Measurements from ENCODE around the gene PDE4C.

Gene PDE4C

DNA sequence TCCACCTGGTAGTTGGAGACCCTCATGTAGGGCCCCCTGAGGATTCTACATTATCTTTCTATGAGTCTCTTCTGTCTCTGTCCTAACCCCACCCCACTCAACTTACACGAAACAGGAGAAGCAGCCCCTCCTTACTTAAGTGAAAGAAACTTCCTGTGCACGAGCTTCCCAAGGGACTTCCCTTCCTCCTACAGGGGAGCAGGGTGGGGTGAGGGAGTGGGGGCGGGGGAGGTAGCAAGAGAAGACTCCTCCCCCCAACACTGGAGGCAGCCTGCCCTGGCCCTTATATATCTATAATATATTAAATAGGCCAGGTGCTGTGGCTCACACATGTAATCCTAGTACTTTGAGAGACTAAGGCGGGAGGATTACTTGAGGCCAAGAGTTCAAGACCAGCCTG is 5.5 kb upstream of the PDE4C start:
- ChIA-PET POLR2A (interaction anchor here (0.6 to 1.2 kb wide), 3 partner anchors 9 to 115 kb away, joined by 3 read pairs; partner anchors contain the start of gene JUND), CTCF (interaction anchor here (0.6 to 0.9 kb wide), 2 partner anchors 26 to 67 kb away, joined by 3 to 4 read pairs; no protein-coding TSS in a partner anchor)
- TF ChIP-seq KLF1 (tag by site-specific recombination; IDR thresholded peaks at IDR 0.05) (0 out of 2 replicates have a peak, but pooled peaks have one; percentile 19), ZNF621 (tag by site-specific recombination; IDR thresholded peaks at IDR 0.05) (no peak)
- H3K36me3 ChIP-seq (ENCODE audit: control insufficient read depth in 2 of 2, insufficient read depth in 1 of 2, low read length in 2 of 2): no peaks in the 10 kb centered on the region
- H3K27ac ChIP-seq (ENCODE audit: extremely low read depth, low read depth, low read length): no peak overlapping the region
- H3K4me3 ChIP-seq (ENCODE audit: low read depth, low read length): no peak overlapping the region
- no peaks in the 10 kb centered on the region for H3K4me1 ChIP-seq (ENCODE audit: control insufficient read depth, insufficient read depth, low read length)
- H3K9me3 ChIP-seq (ENCODE audit: control insufficient read depth, insufficient read depth, low read depth, low read length): no peaks in the 10 kb centered on the region

DNA sequence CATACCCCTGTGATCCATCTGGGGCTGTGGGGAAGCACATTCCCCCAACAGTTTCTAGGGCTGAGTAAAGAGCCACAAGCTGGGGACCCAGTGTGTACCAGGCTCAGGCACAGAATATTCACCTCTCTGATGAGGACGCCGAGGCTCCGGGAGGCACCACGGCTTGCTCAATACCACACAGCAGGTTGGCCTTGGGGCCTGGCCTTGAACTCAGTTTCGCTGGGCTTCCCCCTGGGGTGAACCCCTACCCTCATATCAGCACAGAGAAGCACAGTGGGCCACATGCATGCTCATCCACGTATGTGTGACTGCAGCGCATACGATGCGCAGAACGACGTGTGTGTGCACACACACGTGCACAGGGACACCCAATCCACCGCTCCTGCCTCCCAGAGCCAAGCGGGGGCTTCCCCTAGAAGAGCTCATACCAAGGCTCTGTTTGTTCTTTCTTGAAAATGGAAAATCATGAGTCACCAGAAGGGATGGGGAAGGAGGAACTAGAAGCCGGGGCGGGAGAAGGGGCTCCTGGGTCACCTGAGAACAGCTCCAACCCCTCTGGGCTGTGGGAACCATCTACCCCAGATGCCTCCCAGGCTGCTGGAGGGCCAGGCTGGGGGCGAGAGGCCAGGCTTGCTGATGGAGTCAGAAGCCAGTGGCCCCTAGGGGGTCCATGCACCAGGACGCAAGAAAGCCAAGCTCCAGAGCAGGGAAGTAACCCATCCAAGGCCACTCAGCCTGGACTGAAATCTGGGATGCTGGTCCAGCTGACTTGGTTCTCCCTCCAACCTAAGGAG is 4.9 kb upstream of the PDE4C start:
- TF ChIP-seq, protein P1, sequence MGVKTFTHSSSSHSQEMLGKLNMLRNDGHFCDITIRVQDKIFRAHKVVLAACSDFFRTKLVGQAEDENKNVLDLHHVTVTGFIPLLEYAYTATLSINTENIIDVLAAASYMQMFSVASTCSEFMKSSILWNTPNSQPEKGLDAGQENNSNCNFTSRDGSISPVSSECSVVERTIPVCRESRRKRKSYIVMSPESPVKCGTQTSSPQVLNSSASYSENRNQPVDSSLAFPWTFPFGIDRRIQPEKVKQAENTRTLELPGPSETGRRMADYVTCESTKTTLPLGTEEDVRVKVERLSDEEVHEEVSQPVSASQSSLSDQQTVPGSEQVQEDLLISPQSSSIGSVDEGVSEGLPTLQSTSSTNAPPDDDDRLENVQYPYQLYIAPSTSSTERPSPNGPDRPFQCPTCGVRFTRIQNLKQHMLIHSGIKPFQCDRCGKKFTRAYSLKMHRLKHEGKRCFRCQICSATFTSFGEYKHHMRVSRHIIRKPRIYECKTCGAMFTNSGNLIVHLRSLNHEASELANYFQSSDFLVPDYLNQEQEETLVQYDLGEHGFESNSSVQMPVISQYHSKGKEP (tag by site-specific recombination; IDR thresholded peaks at IDR 0.05): no peak
- peak; percentile 70 for TF ChIP-seq GLIS1 (tag by site-specific recombination; IDR thresholded peaks at IDR 0.05)
- TF ChIP-seq, protein P2, sequence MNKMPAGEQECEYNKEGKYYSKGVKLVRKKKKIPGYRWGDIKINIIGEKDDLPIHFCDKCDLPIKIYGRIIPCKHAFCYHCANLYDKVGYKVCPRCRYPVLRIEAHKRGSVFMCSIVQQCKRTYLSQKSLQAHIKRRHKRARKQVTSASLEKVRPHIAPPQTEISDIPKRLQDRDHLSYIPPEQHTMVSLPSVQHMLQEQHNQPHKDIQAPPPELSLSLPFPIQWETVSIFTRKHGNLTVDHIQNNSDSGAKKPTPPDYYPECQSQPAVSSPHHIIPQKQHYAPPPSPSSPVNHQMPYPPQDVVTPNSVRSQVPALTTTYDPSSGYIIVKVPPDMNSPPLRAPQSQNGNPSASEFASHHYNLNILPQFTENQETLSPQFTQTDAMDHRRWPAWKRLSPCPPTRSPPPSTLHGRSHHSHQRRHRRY (tag by site-specific recombination; IDR thresholded peaks at IDR 0.05): no peak
- TF ChIP-seq YY1 (tag by site-specific recombination; IDR thresholded peaks at IDR 0.05): no peak
- peak; percentile 47 for TF ChIP-seq ZIC2 (tag by site-specific recombination; IDR thresholded peaks at IDR 0.05)
- Histone ChIP-seq H3K27ac (ENCODE audit: extremely low read depth, low read depth, low read length) (no peak overlapping the region), H3K36me3 (ENCODE audit: control insufficient read depth in 2 of 2, insufficient read depth in 1 of 2, low read length in 2 of 2) (no peaks in the 10 kb centered on the region), H3K4me3 (ENCODE audit: low read depth, low read length) (no peak overlapping the region), H3K4me1 (ENCODE audit: control insufficient read depth, insufficient read depth, low read length) (no peaks in the 10 kb centered on the region; the same call in 1 of the 2 replicates), H3K9me3 (ENCODE audit: control insufficient read depth, insufficient read depth, low read depth, low read length) (no peaks in the 10 kb centered on the region)
- ChIA-PET CTCF (interaction anchor here (0.6 to 2.0 kb wide), 6 partner anchors 20 to 188 kb away, joined by 3 to 6 read pairs (median 4); partner anchors contain the start of gene SSBP4), POLR2A (interaction anchor here (1.0 to 1.2 kb wide), 2 partner anchors 10 to 51 kb away, joined by 3 read pairs; partner anchors contain the start of gene JUND)

DNA sequence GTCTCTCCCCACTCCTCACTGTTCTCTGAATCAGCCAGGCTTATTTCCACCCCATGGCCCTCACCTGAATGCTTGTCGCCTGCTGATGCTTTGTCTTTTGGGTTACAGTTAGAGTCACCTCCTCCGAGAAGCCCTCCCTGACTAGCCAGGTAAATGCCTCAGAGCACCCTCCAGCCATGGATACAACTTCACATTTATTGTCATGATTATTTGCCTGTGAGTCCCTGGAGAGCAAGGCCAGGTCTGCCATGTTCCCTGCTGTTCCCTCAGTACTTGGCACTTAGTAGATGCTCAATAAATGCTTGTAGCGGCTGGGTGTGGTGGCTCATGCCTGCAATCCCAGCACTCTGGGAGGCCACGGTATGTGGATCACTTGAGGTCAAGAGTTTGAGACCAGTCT is 3.7 kb upstream of the PDE4C start:
- TF ChIP-seq ZNF202 (tag by site-specific recombination; IDR thresholded peaks at IDR 0.05; ENCODE audit: borderline replicate concordance) (no peak), ZNF621 (tag by site-specific recombination; IDR thresholded peaks at IDR 0.05) (no peak), ZNF664 (tag by site-specific recombination; IDR thresholded peaks at IDR 0.05) (peak; percentile 96)
- H3K4me1 ChIP-seq (ENCODE audit: control insufficient read depth, insufficient read depth, low read length): no peaks in the 10 kb centered on the region; the same call in 1 of the 2 replicates
- H3K27ac ChIP-seq (ENCODE audit: extremely low read depth, low read depth, low read length): no peak overlapping the region
- H3K4me3 ChIP-seq (ENCODE audit: low read depth, low read length): no peak overlapping the region
- no peaks in the 10 kb centered on the region for H3K36me3 ChIP-seq (ENCODE audit: control insufficient read depth in 2 of 2, insufficient read depth in 1 of 2, low read length in 2 of 2)
- H3K9me3 ChIP-seq (ENCODE audit: control insufficient read depth, insufficient read depth, low read depth, low read length): no peaks in the 10 kb centered on the region
- ChIA-PET CTCF (interaction anchor here (0.6 to 2.0 kb wide), 3 partner anchors 10 to 189 kb away, joined by 3 to 6 read pairs (median 3); partner anchors contain the start of gene SSBP4), POLR2A (no interaction called here)

DNA sequence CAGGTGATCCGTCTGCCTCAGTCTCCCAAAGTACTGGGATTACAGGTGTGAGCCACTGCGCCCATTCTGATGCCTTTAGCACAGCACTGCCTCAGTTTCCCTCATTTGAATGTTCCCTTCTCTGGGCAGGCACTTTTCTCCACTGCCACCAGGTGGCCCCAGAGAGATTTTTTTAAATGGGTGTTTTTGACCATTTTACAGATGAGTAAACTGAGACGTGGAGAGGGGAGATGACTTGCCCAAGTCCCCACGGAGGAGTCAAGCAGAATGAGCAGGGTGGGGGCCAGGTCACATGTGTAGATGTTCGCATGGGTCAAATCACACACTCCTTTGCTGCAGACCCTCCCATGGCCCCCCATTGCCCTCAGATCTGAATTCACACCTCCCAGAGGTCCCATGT is 3.2 kb upstream of the PDE4C start:
- ChIA-PET CTCF (interaction anchor here (2.0 kb wide), 1 partner anchor 22 kb away, joined by 6 read pairs; no protein-coding TSS in a partner anchor), POLR2A (no interaction called here)
- no peak overlapping the region for H3K4me3 ChIP-seq (ENCODE audit: low read depth, low read length)
- H3K4me1 ChIP-seq (ENCODE audit: control insufficient read depth, insufficient read depth, low read length): no peaks in the 10 kb centered on the region; the same call in 1 of the 2 replicates
- H3K9me3 ChIP-seq (ENCODE audit: control insufficient read depth, insufficient read depth, low read depth, low read length): no peaks in the 10 kb centered on the region
- TF ChIP-seq, protein P3, sequence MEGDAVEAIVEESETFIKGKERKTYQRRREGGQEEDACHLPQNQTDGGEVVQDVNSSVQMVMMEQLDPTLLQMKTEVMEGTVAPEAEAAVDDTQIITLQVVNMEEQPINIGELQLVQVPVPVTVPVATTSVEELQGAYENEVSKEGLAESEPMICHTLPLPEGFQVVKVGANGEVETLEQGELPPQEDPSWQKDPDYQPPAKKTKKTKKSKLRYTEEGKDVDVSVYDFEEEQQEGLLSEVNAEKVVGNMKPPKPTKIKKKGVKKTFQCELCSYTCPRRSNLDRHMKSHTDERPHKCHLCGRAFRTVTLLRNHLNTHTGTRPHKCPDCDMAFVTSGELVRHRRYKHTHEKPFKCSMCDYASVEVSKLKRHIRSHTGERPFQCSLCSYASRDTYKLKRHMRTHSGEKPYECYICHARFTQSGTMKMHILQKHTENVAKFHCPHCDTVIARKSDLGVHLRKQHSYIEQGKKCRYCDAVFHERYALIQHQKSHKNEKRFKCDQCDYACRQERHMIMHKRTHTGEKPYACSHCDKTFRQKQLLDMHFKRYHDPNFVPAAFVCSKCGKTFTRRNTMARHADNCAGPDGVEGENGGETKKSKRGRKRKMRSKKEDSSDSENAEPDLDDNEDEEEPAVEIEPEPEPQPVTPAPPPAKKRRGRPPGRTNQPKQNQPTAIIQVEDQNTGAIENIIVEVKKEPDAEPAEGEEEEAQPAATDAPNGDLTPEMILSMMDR (tag by site-specific recombination; IDR thresholded peaks at IDR 0.05): 0 out of 2 replicates have a peak, but pooled peaks have one; percentile 7
- TF ChIP-seq, protein P4, sequence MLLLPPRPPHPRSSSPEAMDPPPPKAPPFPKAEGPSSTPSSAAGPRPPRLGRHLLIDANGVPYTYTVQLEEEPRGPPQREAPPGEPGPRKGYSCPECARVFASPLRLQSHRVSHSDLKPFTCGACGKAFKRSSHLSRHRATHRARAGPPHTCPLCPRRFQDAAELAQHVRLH (tag by site-specific recombination; IDR thresholded peaks at IDR 0.05): 0 out of 2 replicates have a peak, but pooled peaks have one; percentile 12
- TF ChIP-seq ZNF571 (tag by site-specific recombination; IDR thresholded peaks at IDR 0.05) (no peak), ZNF24 (tag by site-specific recombination; IDR thresholded peaks at IDR 0.05) (no peak)
- H3K36me3 ChIP-seq (ENCODE audit: control insufficient read depth in 2 of 2, insufficient read depth in 1 of 2, low read length in 2 of 2): no peaks in the 10 kb centered on the region
- no peak overlapping the region for H3K27ac ChIP-seq (ENCODE audit: extremely low read depth, low read depth, low read length)

Data from HEK293 (cell line).